HepG2 (cell line): ENCODE measurements around the gene PRMT2. TPM values are rescaled to one million over a fixed set of nuclear protein-coding genes. Genes with fewer than 3 reads are reported as not detected.

ENCODE experiments used
- ARID3A ChIP-seq: IDR thresholded peaks from 2 replicates; pipeline ENCODE4 v1.6.1; 2012; ENCODE audit warnings: low read depth, low read length, improper control_type of control experiment
- BRCA1 ChIP-seq: sonication (generic); formaldehyde crosslinking; IDR thresholded peaks from 2 replicates; pipeline ENCODE4 v1.4.0; 2020; ENCODE audit warnings: missing genetic modification reagents
- ELF3 ChIP-seq: IDR thresholded peaks from 2 replicates; pipeline ENCODE4 v1.6.1; 2016; ENCODE audit warnings: missing genetic modification reagents, missing compliant biosample characterization
- FOXA1 ChIP-seq, 2 experiments: fragments of 450-650 bp in 1 of 2; sonication (generic) in 1 of 2; formaldehyde crosslinking in 1 of 2; IDR thresholded peaks; 2 replicates each; pipeline versions ENCODE4 v1.4.0 to v1.6.1; 2016 to 2020; ENCODE audit warnings: missing genetic modification reagents in 1 of 2
- NCOR1 ChIP-seq: fragments of 200-600 bp; sonication (generic); IDR thresholded peaks from 2 replicates; pipeline ENCODE4 v1.7.0; 2017; ENCODE audit warnings: antibody characterized with exemption, low read length, borderline replicate concordance
- YY1 ChIP-seq: IDR thresholded peaks from 2 replicates; pipeline ENCODE4 v1.6.1; 2011; ENCODE audit warnings: low read length, low read depth, moderate library complexity, mild to moderate bottlenecking; ENCODE audit not compliant: insufficient read depth, insufficient replicate concordance
- ZFP82 ChIP-seq: sonication (generic); formaldehyde crosslinking; IDR thresholded peaks from 2 replicates; pipeline ENCODE4 v1.5.1; 2020; ENCODE audit warnings: mild to moderate bottlenecking, missing genetic modification reagents, borderline replicate concordance
- ZNF512 ChIP-seq: sonication (generic); formaldehyde crosslinking; IDR thresholded peaks from 2 replicates; pipeline ENCODE4 v1.4.0; 2020; ENCODE audit warnings: mild to moderate bottlenecking, missing genetic modification reagents
- ZNF598 ChIP-seq: sonication (generic); formaldehyde crosslinking; IDR thresholded peaks from 2 replicates; pipeline ENCODE4 v1.5.1; 2020; ENCODE audit warnings: mild to moderate bottlenecking, missing genetic modification reagents, borderline replicate concordance
- polyA plus RNA-seq, 8 experiments: library from polyadenylated mRNA; depleted of rRNA in 3 of 8; stranded (reverse) in 7 of 8; unstranded in 1 of 8; fragments of >200 nt; fragmentation: Illumina TruSeq in 4 of 8; extraction: Trizol in 4 of 8; gene quantifications; 2 replicates each; pipeline versions ENCODE4 v1.2.1 to v1.2.3, GENCODE V29; 2011 to 2016; ENCODE audit warnings: low read depth in 4 of 8, missing spikeins in 1 of 8, mixed read lengths in 1 of 8; ENCODE audit not compliant: insufficient read depth in 1 of 8
- total RNA-seq, 5 experiments: library from RNA; depleted of rRNA; stranded (reverse); fragments of >200 nt; fragmentation: Illumina TruSeq; extraction: Trizol; gene quantifications; 2 replicates each; pipeline ENCODE4 v1.2.3, GENCODE V29; 2016; ENCODE audit warnings: low read depth in 1 of 5
- TF ChIP-seq, protein P1 (sequence below): sonication (generic); formaldehyde crosslinking; IDR thresholded peaks from 2 replicates; pipeline ENCODE4 v1.5.0; 2020; ENCODE audit warnings: mild to moderate bottlenecking, missing genetic modification reagents, moderate library complexity
- TF ChIP-seq, protein P2 (sequence below): sonication (generic); formaldehyde crosslinking; IDR thresholded peaks from 2 replicates; pipeline ENCODE4 v1.5.1; 2020; ENCODE audit warnings: mild to moderate bottlenecking, missing genetic modification reagents, moderate library complexity

Gene PRMT2
- total and polyA plus RNA-seq, 2 of the 13 experiments (the other 11 are each of a cell fraction or from before 2014, with no cell fraction given): 54.4 to 78.8 TPM

GRCh38 chr21:46639489-46640386, 4.3 kb downstream of the PRMT2 start (continued):
- TF ChIP-seq ZNF598 (CRISPR knock-in tag): no peak
- 0 out of 2 replicates have a peak, but pooled peaks have one; percentile 51 for TF ChIP-seq ARID3A
- TF ChIP-seq YY1: no peak
- TF ChIP-seq ZNF512 (CRISPR knock-in tag): no peak
- TF ChIP-seq ELF3: no peak
- TF ChIP-seq, protein P1, sequence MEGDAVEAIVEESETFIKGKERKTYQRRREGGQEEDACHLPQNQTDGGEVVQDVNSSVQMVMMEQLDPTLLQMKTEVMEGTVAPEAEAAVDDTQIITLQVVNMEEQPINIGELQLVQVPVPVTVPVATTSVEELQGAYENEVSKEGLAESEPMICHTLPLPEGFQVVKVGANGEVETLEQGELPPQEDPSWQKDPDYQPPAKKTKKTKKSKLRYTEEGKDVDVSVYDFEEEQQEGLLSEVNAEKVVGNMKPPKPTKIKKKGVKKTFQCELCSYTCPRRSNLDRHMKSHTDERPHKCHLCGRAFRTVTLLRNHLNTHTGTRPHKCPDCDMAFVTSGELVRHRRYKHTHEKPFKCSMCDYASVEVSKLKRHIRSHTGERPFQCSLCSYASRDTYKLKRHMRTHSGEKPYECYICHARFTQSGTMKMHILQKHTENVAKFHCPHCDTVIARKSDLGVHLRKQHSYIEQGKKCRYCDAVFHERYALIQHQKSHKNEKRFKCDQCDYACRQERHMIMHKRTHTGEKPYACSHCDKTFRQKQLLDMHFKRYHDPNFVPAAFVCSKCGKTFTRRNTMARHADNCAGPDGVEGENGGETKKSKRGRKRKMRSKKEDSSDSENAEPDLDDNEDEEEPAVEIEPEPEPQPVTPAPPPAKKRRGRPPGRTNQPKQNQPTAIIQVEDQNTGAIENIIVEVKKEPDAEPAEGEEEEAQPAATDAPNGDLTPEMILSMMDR: peak; percentile 30; the same call in 1 of the 2 replicates
- no peak for TF ChIP-seq ZFP82
- TF ChIP-seq BRCA1 (CRISPR knock-in tag): no peak
- TF ChIP-seq NCOR1: no peak
- TF ChIP-seq, protein P2, sequence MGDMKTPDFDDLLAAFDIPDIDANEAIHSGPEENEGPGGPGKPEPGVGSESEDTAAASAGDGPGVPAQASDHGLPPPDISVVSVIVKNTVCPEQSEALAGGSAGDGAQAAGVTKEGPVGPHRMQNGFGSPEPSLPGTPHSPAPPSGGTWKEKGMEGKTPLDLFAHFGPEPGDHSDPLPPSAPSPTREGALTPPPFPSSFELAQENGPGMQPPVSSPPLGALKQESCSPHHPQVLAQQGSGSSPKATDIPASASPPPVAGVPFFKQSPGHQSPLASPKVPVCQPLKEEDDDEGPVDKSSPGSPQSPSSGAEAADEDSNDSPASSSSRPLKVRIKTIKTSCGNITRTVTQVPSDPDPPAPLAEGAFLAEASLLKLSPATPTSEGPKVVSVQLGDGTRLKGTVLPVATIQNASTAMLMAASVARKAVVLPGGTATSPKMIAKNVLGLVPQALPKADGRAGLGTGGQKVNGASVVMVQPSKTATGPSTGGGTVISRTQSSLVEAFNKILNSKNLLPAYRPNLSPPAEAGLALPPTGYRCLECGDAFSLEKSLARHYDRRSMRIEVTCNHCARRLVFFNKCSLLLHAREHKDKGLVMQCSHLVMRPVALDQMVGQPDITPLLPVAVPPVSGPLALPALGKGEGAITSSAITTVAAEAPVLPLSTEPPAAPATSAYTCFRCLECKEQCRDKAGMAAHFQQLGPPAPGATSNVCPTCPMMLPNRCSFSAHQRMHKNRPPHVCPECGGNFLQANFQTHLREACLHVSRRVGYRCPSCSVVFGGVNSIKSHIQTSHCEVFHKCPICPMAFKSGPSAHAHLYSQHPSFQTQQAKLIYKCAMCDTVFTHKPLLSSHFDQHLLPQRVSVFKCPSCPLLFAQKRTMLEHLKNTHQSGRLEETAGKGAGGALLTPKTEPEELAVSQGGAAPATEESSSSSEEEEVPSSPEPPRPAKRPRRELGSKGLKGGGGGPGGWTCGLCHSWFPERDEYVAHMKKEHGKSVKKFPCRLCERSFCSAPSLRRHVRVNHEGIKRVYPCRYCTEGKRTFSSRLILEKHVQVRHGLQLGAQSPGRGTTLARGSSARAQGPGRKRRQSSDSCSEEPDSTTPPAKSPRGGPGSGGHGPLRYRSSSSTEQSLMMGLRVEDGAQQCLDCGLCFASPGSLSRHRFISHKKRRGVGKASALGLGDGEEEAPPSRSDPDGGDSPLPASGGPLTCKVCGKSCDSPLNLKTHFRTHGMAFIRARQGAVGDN (CRISPR knock-in tag): no peak
- no peak for TF ChIP-seq FOXA1 (IDR thresholded peaks at IDR 0.05)
- TF ChIP-seq FOXA1 (CRISPR knock-in tag; IDR thresholded peaks at IDR 0.05): 0 out of 2 replicates have a peak, but pooled peaks have one; percentile 9
